NCI-H146 (cell line): Measurements from ENCODE around the gene ZFP2.

Experiments used
- DNase-seq: peaks from one replicate; lab custom pipeline; 2025; lab: John Stamatoyannopoulos, UW

ZFP2 gene

DNA sequence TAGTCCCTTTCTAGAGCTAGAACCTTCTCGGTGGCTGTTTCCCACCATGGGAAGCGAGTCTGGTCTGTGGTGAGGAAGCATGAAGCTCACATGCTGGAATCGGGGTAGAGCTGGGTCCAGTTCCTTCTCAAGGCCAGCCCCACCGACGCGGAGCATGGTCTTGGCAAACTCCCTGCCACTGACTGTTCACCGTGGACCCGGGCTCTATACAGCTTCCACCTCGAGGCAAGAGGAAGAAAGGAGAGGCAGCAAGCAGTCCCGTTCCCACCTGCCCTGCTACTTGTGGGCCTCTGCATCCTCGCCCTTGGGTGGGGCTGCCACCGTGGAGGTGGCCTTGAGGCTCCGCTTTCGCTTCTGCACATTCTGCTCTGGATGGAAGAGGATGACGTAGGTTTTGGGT, 85.7 kb downstream of the ZFP2 start:
- no peak for DNase-seq
